ENCODE measurements around the gene HABP2. TPM values are rescaled to one million over a fixed set of nuclear protein-coding genes. Genes with fewer than 3 reads are reported as not detected.

Gene HABP2
- total and polyA plus RNA-seq, 9 of the 15 experiments (the other 6 are each of a cell fraction or from before 2014, with no cell fraction given) = 0.09 TPM; not detected in 8

DNA sequence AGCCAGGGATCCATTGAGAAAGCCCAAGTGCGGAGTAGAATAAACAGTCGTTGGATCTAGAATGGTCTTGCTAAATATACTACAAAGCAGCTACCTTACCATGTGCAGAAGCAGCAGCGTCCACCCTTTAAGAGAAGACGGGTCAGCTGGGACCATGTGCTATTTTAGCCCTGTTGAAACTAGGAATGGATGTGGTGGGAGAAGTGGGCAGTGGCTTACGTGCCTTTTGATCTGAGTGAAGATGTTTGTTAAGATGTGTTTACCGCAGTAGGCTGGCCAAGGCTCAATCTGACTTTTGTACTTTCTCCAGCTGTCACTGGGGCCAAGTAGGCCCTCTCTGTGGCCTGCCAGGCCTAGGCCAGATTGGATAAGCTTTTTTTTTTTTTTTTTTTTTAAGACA, 9.2 kb downstream of the HABP2 start:
- FAIRE-seq = no peak
- Histone ChIP-seq H3K4me3 (no peak overlapping the region), H3K9ac (ENCODE audit: insufficient read depth in 1 of 2, low read depth in 2 of 2, low read length in 2 of 2) (no peak overlapping the region), H2AFZ (ENCODE audit: low read depth, low read length) (no peak overlapping the region), H3K9me1 (ENCODE audit: control insufficient read depth, insufficient read depth, low read length) (no peaks in the 10 kb centered on the region), H3K4me2 (ENCODE audit: insufficient read depth, low read length) (no peak overlapping the region), H3K79me2 (ENCODE audit: control insufficient read depth, insufficient read depth, low read length) (no peaks in the 10 kb centered on the region), H3K27ac (ENCODE audit: extremely low read depth, low read depth, low read length) (no peak overlapping the region), H3K36me3 (ENCODE audit: control insufficient read depth, insufficient read depth, low read length) (no peaks in the 10 kb centered on the region), H4K20me1 (replicated peaks; ENCODE audit: control insufficient read depth, insufficient read depth, low read length) (no peaks in the 10 kb centered on the region), H3K4me1 (replicated peaks in 1 of 2; ENCODE audit: control insufficient read depth in 2 of 2, insufficient read depth in 2 of 2, low read length in 2 of 2) (peaks cover 3 to 17% of the 10 kb centered on the region in 2 experiments; a peak in 3 of 5 replicates), H3K27me3 (ENCODE audit: control insufficient read depth in 2 of 2, insufficient read depth in 2 of 2, low read length in 2 of 2) (peaks cover 0 to 3% of the 10 kb centered on the region in 2 experiments; a peak in 1 of 5 replicates), H3K9me3 (replicated peaks; ENCODE audit: control insufficient read depth, insufficient read depth, low read depth, low read length) (no peaks in the 10 kb centered on the region)
- BruUV-seq (replicated peaks) = no TSS peak
- CTCF ChIA-PET (ENCODE audit: low intra/inter-chr PET ratio) = no interaction called here
- TF ChIP-seq EGR1 (conservative IDR thresholded peaks at IDR 0.05) = no peak
- no peak for TF ChIP-seq KDM1A (IDR thresholded peaks at IDR 0.05)
- no peak for TF ChIP-seq CREB1 (IDR thresholded peaks at IDR 0.05)
- TF ChIP-seq CREB1 (CRISPR knock-in tag; IDR thresholded peaks at IDR 0.05) = no peak
- TF ChIP-seq RUNX1 (IDR thresholded peaks at IDR 0.05; ENCODE audit: low read depth) = no peak
- TF ChIP-seq FOS (IDR thresholded peaks at IDR 0.05; ENCODE audit: extremely low read depth, insufficient read length) = no peak
- TF ChIP-seq DDX20 (tag; IDR thresholded peaks at IDR 0.05; ENCODE audit: low read depth) = no peak
- no peak for TF ChIP-seq WHSC1 (IDR thresholded peaks at IDR 0.05; ENCODE audit: low read length)
- TF ChIP-seq CBX8 (IDR thresholded peaks at IDR 0.05; ENCODE audit: borderline replicate concordance, extremely low read depth, low read depth, low read length, poor library complexity, severe bottlenecking) = no peak
- no peak for TF ChIP-seq FUS (optimal IDR thresholded peaks at IDR 0.05; ENCODE audit: low read depth, low read length)
- TF ChIP-seq MBD2 (IDR thresholded peaks at IDR 0.05; ENCODE audit: borderline replicate concordance, low read depth) = no peak
- no peak for ATAC-seq
- POLR2A ChIA-PET = no interaction called here
- DNase-seq (ENCODE audit: extremely low read depth in 1 of 4, low spot score in 3 of 4) = no peak
- intact Hi-C loops (cut with micrococcal nuclease) = loop anchor here (10.0 kb wide), 1 partner anchor 177 kb away; no protein-coding TSS in a partner anchor
- in situ Hi-C loops (cut with MboI) = no loop called here
- 80% methylated on average over 6 of the region's 6 CpGs for WGBS (ENCODE audit: insufficient coverage, low coverage, missing lambda C conversion rate)
